Measurements from ENCODE around the gene MYO10. TPM values are rescaled to one million over a fixed set of nuclear protein-coding genes. Genes with fewer than 3 reads are reported as not detected.

Gene MYO10
- total RNA-seq, 3 donors from 2014 or later (not counting 1 experiment from before 2014, with no cell fraction given): 0.83 to 1.2 TPM; not detected in 1

DNA sequence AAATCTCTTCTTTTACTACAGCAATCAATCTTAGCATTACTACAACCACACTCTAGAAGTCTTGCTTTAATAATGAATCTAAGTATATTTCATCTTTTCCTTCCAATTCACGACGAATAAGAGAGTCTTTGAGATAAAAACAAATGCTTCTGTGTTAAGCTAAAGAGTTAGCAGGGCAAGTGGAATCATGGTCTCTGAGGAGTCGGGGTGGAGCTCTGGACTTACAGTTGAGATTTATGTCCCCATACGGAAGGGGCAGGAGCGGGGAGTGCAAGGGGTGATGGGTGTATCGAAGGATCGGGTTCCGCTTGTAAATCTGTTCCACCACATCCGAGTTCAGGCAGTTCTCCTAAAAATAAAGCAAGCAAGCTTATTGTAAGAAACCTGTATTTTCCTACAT is 260.3 kb downstream of the MYO10 start:
- 75% methylated on average over 8 of the region's 9 CpGs for WGBS (ENCODE audit: insufficient coverage)
- TF ChIP-seq, protein P1, sequence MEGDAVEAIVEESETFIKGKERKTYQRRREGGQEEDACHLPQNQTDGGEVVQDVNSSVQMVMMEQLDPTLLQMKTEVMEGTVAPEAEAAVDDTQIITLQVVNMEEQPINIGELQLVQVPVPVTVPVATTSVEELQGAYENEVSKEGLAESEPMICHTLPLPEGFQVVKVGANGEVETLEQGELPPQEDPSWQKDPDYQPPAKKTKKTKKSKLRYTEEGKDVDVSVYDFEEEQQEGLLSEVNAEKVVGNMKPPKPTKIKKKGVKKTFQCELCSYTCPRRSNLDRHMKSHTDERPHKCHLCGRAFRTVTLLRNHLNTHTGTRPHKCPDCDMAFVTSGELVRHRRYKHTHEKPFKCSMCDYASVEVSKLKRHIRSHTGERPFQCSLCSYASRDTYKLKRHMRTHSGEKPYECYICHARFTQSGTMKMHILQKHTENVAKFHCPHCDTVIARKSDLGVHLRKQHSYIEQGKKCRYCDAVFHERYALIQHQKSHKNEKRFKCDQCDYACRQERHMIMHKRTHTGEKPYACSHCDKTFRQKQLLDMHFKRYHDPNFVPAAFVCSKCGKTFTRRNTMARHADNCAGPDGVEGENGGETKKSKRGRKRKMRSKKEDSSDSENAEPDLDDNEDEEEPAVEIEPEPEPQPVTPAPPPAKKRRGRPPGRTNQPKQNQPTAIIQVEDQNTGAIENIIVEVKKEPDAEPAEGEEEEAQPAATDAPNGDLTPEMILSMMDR (IDR thresholded peaks at IDR 0.05): no peak
- Histone ChIP-seq H3K9me3 (ENCODE audit: control insufficient read depth, insufficient read depth, low read length) (no peaks in the 10 kb centered on the region), H3K4me1 (ENCODE audit: control insufficient read depth, insufficient read depth, low read length) (no peaks in the 10 kb centered on the region), H3K36me3 (ENCODE audit: control insufficient read depth, insufficient read depth, low read length) (no peaks in the 10 kb centered on the region), H3K27me3 (ENCODE audit: control insufficient read depth, insufficient read depth, low read length) (no peaks in the 10 kb centered on the region), H3K27ac (ENCODE audit: low read length) (no peak overlapping the region), H3K4me3 (ENCODE audit: low read length) (no peak overlapping the region)
- H3K36me3 Mint-ChIP-seq: no peaks in the 10 kb centered on the region
- no peaks in the 10 kb centered on the region for H3K4me1 Mint-ChIP-seq
- H3K9me3 Mint-ChIP-seq: no peaks in the 10 kb centered on the region
- ATAC-seq (no peak), DNase-seq (no peak)
- no peaks in the 10 kb centered on the region for H3K27me3 Mint-ChIP-seq (ENCODE audit: low read depth in 2 of 2)
- H3K27ac Mint-ChIP-seq: no peak overlapping the region
- intact Hi-C loops (cut with micrococcal nuclease): no loop called here
- H3K4me3 Mint-ChIP-seq: no peak overlapping the region

DNA sequence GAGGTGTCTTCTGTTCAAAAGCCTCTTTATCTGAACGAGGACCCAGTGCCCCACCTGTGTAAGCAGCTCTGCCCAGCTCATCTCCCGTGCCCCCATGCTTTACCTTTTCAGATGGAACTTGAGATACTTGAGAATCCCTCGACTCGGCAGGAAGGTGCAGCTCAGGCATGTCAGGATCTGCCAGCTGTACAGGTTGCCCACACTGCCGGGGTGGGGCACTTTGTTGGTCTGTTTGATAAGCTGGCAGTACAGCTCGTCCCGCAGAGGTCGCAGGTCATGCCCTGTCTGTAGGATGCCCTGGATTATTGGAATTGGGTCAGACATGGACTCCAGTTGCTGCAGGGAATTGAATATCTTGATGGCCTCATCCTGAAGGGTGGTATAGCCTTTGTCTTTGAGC is 261.3 kb downstream of the MYO10 start:
- WGBS (ENCODE audit: insufficient coverage): 83% methylated on average over 8 of the region's 8 CpGs
- Histone ChIP-seq H3K36me3 (ENCODE audit: control insufficient read depth, insufficient read depth, low read length) (no peaks in the 10 kb centered on the region), H3K9me3 (ENCODE audit: control insufficient read depth, insufficient read depth, low read length) (no peaks in the 10 kb centered on the region), H3K27me3 (ENCODE audit: control insufficient read depth, insufficient read depth, low read length) (no peaks in the 10 kb centered on the region), H3K27ac (ENCODE audit: low read length) (no peak overlapping the region), H3K4me1 (ENCODE audit: control insufficient read depth, insufficient read depth, low read length) (no peaks in the 10 kb centered on the region), H3K4me3 (ENCODE audit: low read length) (no peak overlapping the region)
- no peak for DNase-seq
- Mint-ChIP-seq H3K4me1 (no peaks in the 10 kb centered on the region), H3K4me3 (no peak overlapping the region), H3K27me3 (ENCODE audit: low read depth in 2 of 2) (no peaks in the 10 kb centered on the region), H3K27ac (no peak overlapping the region), H3K36me3 (no peaks in the 10 kb centered on the region), H3K9me3 (no peaks in the 10 kb centered on the region)
- TF ChIP-seq, protein P1 (IDR thresholded peaks at IDR 0.05): no peak
- intact Hi-C loops (cut with micrococcal nuclease): no loop called here
- ATAC-seq: no peak

DNA sequence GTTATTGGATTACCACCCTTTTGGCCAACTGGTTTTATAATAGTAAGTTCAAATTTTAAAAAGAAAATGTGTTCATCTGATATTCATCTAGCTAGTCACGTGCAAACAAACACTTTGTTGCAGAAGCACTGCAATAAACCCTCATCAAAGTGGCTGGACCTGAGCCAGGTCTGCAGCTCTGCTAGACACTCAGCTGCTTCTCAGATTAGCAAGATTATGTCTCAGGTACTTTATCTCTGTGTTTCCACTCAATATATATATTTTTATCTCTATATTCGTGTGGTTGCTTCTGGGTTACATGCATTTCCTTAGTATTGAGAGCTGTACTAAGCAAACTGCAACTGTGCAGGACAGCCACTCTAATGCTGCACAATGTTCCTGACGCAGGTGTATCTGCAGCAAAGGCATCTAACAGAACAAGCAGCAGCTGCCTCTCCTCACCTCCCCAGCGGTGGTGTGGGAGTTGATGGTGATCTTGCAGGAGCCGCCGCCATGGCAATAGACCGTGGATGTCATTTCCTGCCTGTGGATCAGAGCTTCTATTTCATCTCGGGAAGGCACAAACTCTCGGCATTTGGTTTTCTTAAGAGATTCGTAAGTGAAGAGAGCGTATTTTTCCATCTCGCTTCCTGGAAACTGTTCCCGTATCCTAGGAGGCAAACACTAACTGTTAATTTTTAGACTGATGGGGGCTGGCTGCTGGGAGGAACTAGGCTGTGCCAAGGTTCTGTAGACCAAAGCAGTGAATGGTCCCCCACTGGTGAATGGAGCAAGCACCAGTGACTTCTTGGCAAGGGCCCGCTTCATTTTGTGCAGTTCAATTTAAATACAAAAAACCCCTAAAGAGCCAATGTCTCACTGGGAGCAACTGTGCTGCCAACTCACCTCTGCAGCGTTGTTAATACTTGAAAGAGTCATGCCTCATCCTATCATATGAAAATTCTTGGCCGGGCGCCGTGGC is 262.6 kb downstream of the MYO10 start:
- Mint-ChIP-seq H3K27ac (no peak overlapping the region), H3K9me3 (no peaks in the 10 kb centered on the region), H3K27me3 (ENCODE audit: low read depth in 2 of 2) (no peaks in the 10 kb centered on the region), H3K4me1 (no peaks in the 10 kb centered on the region), H3K4me3 (no peak overlapping the region), H3K36me3 (no peaks in the 10 kb centered on the region)
- H3K4me1 ChIP-seq (ENCODE audit: control insufficient read depth, insufficient read depth, low read length): no peaks in the 10 kb centered on the region
- 80% methylated on average over 17 of the region's 18 CpGs for WGBS (ENCODE audit: insufficient coverage)
- no peaks in the 10 kb centered on the region for H3K36me3 ChIP-seq (ENCODE audit: control insufficient read depth, insufficient read depth, low read length)
- no peak overlapping the region for H3K4me3 ChIP-seq (ENCODE audit: low read length)
- no peaks in the 10 kb centered on the region for H3K9me3 ChIP-seq (ENCODE audit: control insufficient read depth, insufficient read depth, low read length)
- DNase-seq (peak in 1 of 2 donors; percentile 71), ATAC-seq (no peak)
- TF ChIP-seq, protein P1 (IDR thresholded peaks at IDR 0.05): no peak
- no peaks in the 10 kb centered on the region for H3K27me3 ChIP-seq (ENCODE audit: control insufficient read depth, insufficient read depth, low read length)
- H3K27ac ChIP-seq (ENCODE audit: low read length): no peak overlapping the region
- intact Hi-C loops (cut with micrococcal nuclease): no loop called here

Measured in natural killer cell (primary cell).